GM19193 (cell line): ENCODE results near the gene SCNM1.

Experiments
- POLR2A ChIP-seq: IDR thresholded peaks from 4 replicates; pipeline ENCODE4 v1.6.1; 2011; ENCODE audit not compliant: insufficient read depth, insufficient read length; ENCODE audit errors: extremely low read depth

SCNM1 gene

GRCh38 chr1:151144474-151145303 lies 21.3 kb upstream of the SCNM1 start:
- no peak for TF ChIP-seq POLR2A

DNA sequence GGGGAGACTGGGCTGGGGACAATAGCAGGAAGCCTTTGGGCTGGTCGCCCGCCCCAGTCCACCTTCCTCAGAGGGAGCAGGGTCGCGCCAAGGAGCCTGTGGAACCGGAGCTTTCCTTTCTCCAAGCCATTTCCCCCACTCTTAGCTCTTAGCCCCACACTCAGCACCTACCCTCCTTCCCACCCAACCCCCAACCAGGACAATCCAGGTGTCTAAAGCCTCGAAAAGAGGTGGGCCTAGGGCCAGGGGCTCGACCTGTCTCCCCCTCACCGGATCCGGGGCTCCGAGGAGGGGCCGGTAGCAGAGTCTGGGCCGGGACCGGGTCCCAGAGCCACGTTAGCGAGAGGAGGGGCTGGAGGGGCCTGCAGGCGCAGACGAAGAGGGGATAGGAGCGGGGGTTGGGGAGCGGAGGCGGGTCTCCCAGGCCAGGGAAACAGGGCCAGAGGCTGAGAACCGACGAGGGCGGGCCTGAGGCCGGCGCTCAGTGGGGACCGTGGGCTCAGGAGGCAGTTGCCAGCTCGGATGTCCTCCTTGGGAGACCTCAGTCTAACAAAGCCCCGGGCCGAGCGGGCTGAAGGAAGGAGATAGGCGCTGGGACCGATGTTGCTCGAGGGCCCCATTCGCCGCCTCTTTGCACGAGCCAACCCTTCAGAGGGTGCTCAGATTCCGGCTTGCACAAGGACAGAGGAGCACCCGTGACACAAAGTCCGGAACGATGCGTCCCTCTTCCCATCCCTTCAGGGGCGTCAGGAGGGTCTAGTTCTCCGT lies 20.5 kb upstream of the SCNM1 start:
- no peak for TF ChIP-seq POLR2A

DNA sequence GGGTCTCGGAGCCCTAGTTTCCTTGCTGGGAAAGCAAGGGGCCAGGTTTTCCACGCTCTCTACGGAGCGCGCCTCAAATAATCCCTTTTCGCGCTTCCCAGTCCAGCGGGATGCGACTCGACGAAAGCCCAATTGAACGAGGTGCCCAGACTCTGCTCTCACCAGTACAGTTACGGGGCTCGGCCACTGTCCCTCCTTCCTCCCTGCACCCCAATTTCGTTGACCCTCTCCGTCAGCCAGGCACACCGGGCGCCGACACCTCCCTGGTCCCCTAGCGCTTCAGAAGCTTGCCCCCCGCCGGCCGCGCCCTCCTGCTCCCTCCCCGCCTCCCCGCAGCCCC lies 19.9 kb upstream of the SCNM1 start:
- TF ChIP-seq POLR2A: no peak

GRCh38 chr1:151146412-151147131 lies 19.4 kb upstream of the SCNM1 start, which contains the start of gene SEMA6C:
SEMA6C (minus strand) TSS chr1:151146631; CDS start chr1:151142621, 4,010 bp downstream.
- TF ChIP-seq POLR2A: peak; percentile 32

GRCh38 chr1:151147132-151147503 lies 18.8 kb upstream of the SCNM1 start:
- no peak for TF ChIP-seq POLR2A

GRCh38 chr1:151147665-151148064 lies 18.3 kb upstream of the SCNM1 start:
- no peak for TF ChIP-seq POLR2A

DNA sequence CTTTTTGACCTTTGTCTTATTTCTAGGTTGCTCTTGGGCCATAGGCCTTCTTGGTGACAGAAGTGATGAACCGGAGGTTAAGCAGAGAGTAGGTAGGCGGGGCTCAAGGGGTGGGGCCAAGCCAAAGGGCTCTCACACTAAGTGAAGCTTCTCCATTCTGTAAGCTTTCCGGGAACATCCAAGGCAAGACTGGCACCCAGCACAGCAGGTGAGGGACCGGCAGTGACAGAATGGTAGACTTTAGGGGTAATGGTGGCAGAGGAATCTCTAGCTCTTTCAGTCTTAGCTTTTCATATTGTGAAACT lies 9.5 kb upstream of the SCNM1 start, which contains the start of gene TNFAIP8L2:
Gene TNFAIP8L2 (plus strand): TSS at position 135 of the 305 bp plus-strand sequence. CDS start 2,049 bp downstream, outside the sequence.
- TF ChIP-seq POLR2A: peak; percentile 54

DNA sequence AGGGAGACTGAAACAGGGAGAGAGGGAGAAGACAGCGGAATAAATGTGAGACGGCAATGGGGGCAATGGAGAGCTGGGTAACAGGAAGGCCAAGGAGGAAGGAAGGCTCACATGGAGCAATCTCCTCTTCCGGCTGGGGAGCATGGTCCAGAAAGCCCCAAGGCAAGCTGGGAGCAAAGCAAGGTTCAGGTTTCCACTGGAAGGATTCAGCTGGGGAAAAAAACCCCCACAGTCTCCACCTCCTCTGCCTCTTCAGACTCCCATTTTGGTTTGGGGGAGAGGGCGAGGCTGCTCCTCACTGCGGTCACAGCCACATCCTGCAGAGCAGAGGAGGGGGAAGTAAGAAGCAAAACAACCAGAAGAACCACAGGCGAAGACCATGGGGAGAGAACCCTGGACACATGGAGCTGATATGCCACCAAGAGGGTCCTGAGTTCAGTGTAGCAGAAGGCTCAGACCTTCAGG lies 8.8 kb upstream of the SCNM1 start:
- TF ChIP-seq POLR2A: no peak

- TF ChIP-seq POLR2A: no peak
Observed at GRCh38 chr1:151158326-151158725, 7.6 kb upstream of the SCNM1 start.

DNA sequence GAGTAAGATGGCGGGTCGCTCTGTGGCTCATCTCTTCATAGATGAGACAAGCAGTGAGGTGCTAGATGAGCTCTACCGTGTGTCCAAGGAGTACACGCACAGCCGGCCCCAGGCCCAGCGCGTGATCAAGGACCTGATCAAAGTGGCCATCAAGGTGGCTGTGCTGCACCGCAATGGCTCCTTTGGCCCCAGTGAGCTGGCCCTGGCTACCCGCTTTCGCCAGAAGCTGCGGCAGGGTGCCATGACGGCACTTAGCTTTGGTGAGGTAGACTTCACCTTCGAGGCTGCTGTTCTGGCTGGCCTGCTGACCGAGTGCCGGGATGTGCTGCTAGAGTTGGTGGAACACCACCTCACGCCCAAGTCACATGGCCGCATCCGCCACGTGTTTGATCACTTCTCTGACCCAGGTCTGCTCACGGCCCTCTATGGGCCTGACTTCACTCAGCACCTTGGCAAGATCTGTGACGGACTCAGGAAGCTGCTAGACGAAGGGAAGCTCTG lies 7.1 kb upstream of the SCNM1 start:
- no peak for TF ChIP-seq POLR2A

DNA sequence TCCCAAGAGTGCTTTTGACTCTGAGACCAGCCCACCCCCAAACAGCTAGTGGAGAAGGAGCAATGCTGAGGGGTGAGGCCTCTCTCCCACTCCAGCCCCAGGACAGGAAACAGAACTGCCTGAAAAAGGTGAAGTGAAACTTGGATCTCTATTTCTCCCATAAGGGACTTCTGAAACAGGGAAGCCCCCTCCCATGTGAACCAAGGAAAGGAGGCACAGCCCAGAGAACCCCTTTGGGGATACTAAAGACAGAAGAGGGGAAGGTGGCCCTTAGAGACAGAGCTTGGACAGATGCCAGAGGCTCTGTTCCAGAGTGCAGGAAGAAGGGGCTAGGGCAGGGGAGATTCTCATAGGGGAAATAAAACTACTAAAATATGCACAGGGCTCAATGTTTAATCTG lies 6.6 kb upstream of the SCNM1 start:
- TF ChIP-seq POLR2A: no peak

DNA sequence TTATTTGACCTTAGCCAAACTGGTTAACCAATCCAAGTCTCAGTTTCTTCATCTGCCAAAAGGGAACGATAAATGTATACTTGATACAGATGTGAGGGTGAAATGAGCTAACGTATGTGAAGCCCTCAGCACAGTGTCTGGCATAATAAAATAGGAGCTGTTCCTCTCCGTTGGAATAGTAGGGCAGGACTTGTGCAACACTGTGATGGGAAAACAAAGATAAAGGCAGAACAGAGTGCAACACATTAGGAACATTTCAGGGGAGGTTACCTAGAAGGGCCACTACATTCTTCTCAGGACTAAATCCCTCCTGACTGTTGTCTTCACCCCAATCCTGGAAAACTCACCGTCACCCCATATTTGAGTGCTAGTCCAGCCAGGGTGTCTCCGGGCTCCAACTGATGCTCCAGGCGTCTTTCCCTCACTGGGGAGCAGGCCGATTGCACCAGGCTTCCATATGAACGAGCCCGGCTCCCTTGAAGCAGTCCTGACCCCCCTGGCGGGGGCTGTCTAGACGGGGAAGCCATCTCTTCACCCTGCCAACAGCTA lies 1.1 kb upstream of the SCNM1 start:
- no peak for TF ChIP-seq POLR2A

- no peak for TF ChIP-seq POLR2A
Observed at GRCh38 chr1:151165281-151165737, 635 bp upstream of the SCNM1 start.

GRCh38 chr1:151166505-151166956 lies 587 bp downstream of the SCNM1 start:
- TF ChIP-seq POLR2A: no peak

GRCh38 chr1:151167116-151167515 lies 1.2 kb downstream of the SCNM1 start:
- TF ChIP-seq POLR2A: no peak

DNA sequence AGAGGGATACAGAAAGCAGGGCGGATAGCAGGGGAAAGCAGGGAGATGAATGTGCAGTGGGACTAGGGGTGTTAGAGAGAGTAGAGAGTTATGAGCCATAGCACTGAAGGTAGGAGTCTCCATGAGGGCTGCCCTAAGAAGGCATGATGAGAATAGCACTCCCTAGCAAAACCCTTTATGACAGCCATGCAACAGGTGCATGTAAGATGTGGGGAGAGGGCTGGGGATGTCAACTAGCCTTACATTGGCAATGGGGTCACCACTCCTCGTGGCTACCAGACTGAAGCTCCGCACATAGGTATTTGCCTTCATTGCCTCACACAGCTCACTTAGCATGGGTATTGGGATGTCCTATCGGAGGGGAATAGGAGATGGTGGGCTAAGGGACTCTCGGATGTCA lies 5.2 kb downstream of the SCNM1 start:
- TF ChIP-seq POLR2A: no peak
